Measurements from ENCODE around the gene PDZRN4. TPM values are rescaled to one million over a fixed set of nuclear protein-coding genes. Genes with fewer than 3 reads are reported as not detected.
"Not testable (repeated sequence)": the region's sequence is repeated elsewhere in the genome, so short reads cannot be mapped to it uniquely, and the experiment has no call there.

Gene PDZRN4
- total RNA-seq, 1 donor from 2014 or later: 24.8 TPM

GRCh38 chr12:41254004-41254914 lies 66.1 kb downstream of the PDZRN4 start:
- Histone ChIP-seq H3K4me3 (no peak overlapping the region), H3K9me3 (no peaks in the 10 kb centered on the region), H3K4me1 (no peaks in the 10 kb centered on the region), H3K36me3 (no peaks in the 10 kb centered on the region), H3K27ac (no peak overlapping the region), H3K27me3 (no peaks in the 10 kb centered on the region)
- DNase-seq (ENCODE audit: extremely low spot score in 2 of 2): no peak
- TF ChIP-seq CTCF (IDR thresholded peaks at IDR 0.05) (no peak), POLR2A (IDR thresholded peaks at IDR 0.05) (no peak), POLR2AphosphoS5 (IDR thresholded peaks at IDR 0.05; ENCODE audit: insufficient read depth in 1 of 2, low read depth in 1 of 2) (no peak)
- intact Hi-C loops (cut with DNase I): no loop called here

GRCh38 chr12:41263196-41263595 lies 75.1 kb downstream of the PDZRN4 start:
- intact Hi-C loops (cut with DNase I); H3K4me1 ChIP-seq; H3K9me3 ChIP-seq; H3K4me3 ChIP-seq; H3K27me3 ChIP-seq; H3K36me3 ChIP-seq; DNase-seq (ENCODE audit: extremely low spot score in 2 of 2); H3K27ac ChIP-seq: not testable (repeated sequence)

GRCh38 chr12:41264281-41264680 lies 76.2 kb downstream of the PDZRN4 start:
- Histone ChIP-seq H3K27ac (no peak overlapping the region), H3K36me3 (no peaks in the 10 kb centered on the region), H3K4me1 (no peaks in the 10 kb centered on the region), H3K9me3 (no peaks in the 10 kb centered on the region), H3K27me3 (no peaks in the 10 kb centered on the region), H3K4me3 (no peak overlapping the region)
- no peak for TF ChIP-seq CTCF (IDR thresholded peaks at IDR 0.05)
- TF ChIP-seq POLR2A (IDR thresholded peaks at IDR 0.05): no peak
- no peak for TF ChIP-seq POLR2AphosphoS5 (IDR thresholded peaks at IDR 0.05; ENCODE audit: insufficient read depth in 1 of 2, low read depth in 1 of 2)
- no peak for DNase-seq (ENCODE audit: extremely low spot score in 2 of 2)
- intact Hi-C loops (cut with DNase I): no loop called here

- H3K27me3 ChIP-seq: no peaks in the 10 kb centered on the region
- H3K9me3 ChIP-seq: no peaks in the 10 kb centered on the region
- no peak overlapping the region for H3K27ac ChIP-seq
- no peaks in the 10 kb centered on the region for H3K4me1 ChIP-seq
- no peak for DNase-seq (ENCODE audit: extremely low spot score in 2 of 2)
- TF ChIP-seq POLR2A (IDR thresholded peaks at IDR 0.05) (no peak), POLR2AphosphoS5 (IDR thresholded peaks at IDR 0.05; ENCODE audit: insufficient read depth in 1 of 2, low read depth in 1 of 2) (no peak), CTCF (IDR thresholded peaks at IDR 0.05) (no peak)
- H3K4me3 ChIP-seq: no peak overlapping the region
- H3K36me3 ChIP-seq: no peaks in the 10 kb centered on the region
- intact Hi-C loops (cut with DNase I): no loop called here
Observed at GRCh38 chr12:41269056-41269455, 80.9 kb downstream of the PDZRN4 start.

- H3K36me3 ChIP-seq: no peaks in the 10 kb centered on the region
- no peaks in the 10 kb centered on the region for H3K4me1 ChIP-seq
- H3K27me3 ChIP-seq: no peaks in the 10 kb centered on the region
- intact Hi-C loops (cut with DNase I): no loop called here
- DNase-seq (ENCODE audit: extremely low spot score in 2 of 2): no peak
- H3K9me3 ChIP-seq: no peaks in the 10 kb centered on the region
- H3K27ac ChIP-seq: no peak overlapping the region
- no peak for TF ChIP-seq CTCF (IDR thresholded peaks at IDR 0.05)
- H3K4me3 ChIP-seq: no peak overlapping the region
Observed at GRCh38 chr12:41271489-41271888, 83.4 kb downstream of the PDZRN4 start.
